Neural cell (in vitro differentiated cells): ENCODE measurements around the gene ISY1. TPM values are rescaled to one million over a fixed set of nuclear protein-coding genes. Genes with fewer than 3 reads are reported as not detected.

Experiments
- H2AFZ ChIP-seq: fragments of 200-600, 300-800 bp; sonication (generic), shearing (Covaris generic); 2 replicates; pipeline ENCODE4 v1.6.0; 2014; ENCODE audit warnings: low read depth, mild to moderate bottlenecking, antibody characterized with exemption, low read length, moderate library complexity
- H3F3A ChIP-seq: fragments of 200-600 bp; shearing (Covaris generic); 2 replicates; pipeline ENCODE4 v1.6.1; 2016; ENCODE audit warnings: mild to moderate bottlenecking, moderate library complexity, mixed read lengths, antibody characterized with exemption, low read length; ENCODE audit not compliant: insufficient read depth, poor library complexity, severe bottlenecking
- H3K27ac ChIP-seq: fragments of 200-600, 300-800 bp; sonication (generic), shearing (Covaris generic); 2 replicates; pipeline ENCODE4 v1.5.1; 2014; ENCODE audit warnings: mild to moderate bottlenecking, low read length, moderate library complexity
- H3K27me3 ChIP-seq: fragments of 300-800, 200-600 bp; sonication (generic), shearing (Covaris generic); 2 replicates; pipeline ENCODE4 v1.6.0; 2014; ENCODE audit warnings: mild to moderate bottlenecking, low read depth, low read length, moderate library complexity; ENCODE audit not compliant: insufficient read depth
- H3K36me3 ChIP-seq: fragments of 300-800, 200-600 bp; sonication (generic), shearing (Covaris generic); 2 replicates; pipeline ENCODE4 v1.5.1; 2014; ENCODE audit warnings: mild to moderate bottlenecking, antibody characterized with exemption, low read length, moderate library complexity; ENCODE audit not compliant: insufficient read depth
- H3K4me2 ChIP-seq: fragments of 300-800, 200-600 bp; sonication (generic), shearing (Covaris generic); 2 replicates; pipeline ENCODE4 v1.6.0; 2014; ENCODE audit warnings: mild to moderate bottlenecking, low read length
- H3K4me3 ChIP-seq: fragments of 300-800, 200-600 bp; sonication (generic), shearing (Covaris generic); 2 replicates; pipeline ENCODE4 v1.5.1; 2014; ENCODE audit warnings: mild to moderate bottlenecking, low read length, moderate library complexity
- H3K79me2 ChIP-seq: fragments of 200-600 bp; shearing (Covaris generic); replicated peaks from 2 replicates; pipeline ENCODE4 v1.6.0; 2014; ENCODE audit warnings: mild to moderate bottlenecking, low read length, moderate library complexity; ENCODE audit not compliant: insufficient read depth
- H3K9ac ChIP-seq: fragments of 300-800, 200-600 bp; sonication (generic), shearing (Covaris generic); 2 replicates; pipeline ENCODE4 v1.6.1; 2016; ENCODE audit warnings: mild to moderate bottlenecking, low read length, mixed read lengths
- H3K9me2 ChIP-seq: fragments of 200-600 bp; shearing (Covaris generic); 2 replicates; pipeline ENCODE4 v1.6.1; 2016; ENCODE audit warnings: mild to moderate bottlenecking, low read length, mixed read lengths; ENCODE audit not compliant: insufficient read depth
- H3K9me3 ChIP-seq: fragments of 200-600, 300-800 bp; sonication (generic), shearing (Covaris generic); 2 replicates; pipeline ENCODE4 v1.6.1; 2016; ENCODE audit warnings: mild to moderate bottlenecking, mixed run types, low read length, moderate library complexity, mixed read lengths
- H4K20me1 ChIP-seq: fragments of 200-600 bp; shearing (Covaris generic); 2 replicates; pipeline ENCODE4 v1.6.1; 2016; ENCODE audit warnings: mild to moderate bottlenecking, mixed run types; ENCODE audit not compliant: insufficient read depth
- CTCF ChIP-seq: fragments of 450-650 bp; IDR thresholded peaks from 2 replicates; pipeline ENCODE4 v1.5.1; 2014; ENCODE audit warnings: antibody characterized with exemption, mild to moderate bottlenecking, moderate library complexity; ENCODE audit not compliant: poor library complexity, severe bottlenecking
- EP300 ChIP-seq: fragments of 450-650 bp; conservative IDR thresholded peaks from 2 replicates; pipeline ENCODE4 v1.6.1; 2014; ENCODE audit warnings: antibody characterized with exemption, mild to moderate bottlenecking, moderate library complexity; ENCODE audit not compliant: poor library complexity, severe bottlenecking
- EZH2 ChIP-seq: fragments of 200-600, 300-800 bp; shearing (Covaris generic), sonication (generic); IDR thresholded peaks from 2 replicates; pipeline ENCODE4 v1.6.1; 2014; ENCODE audit warnings: antibody characterized with exemption, low read length, borderline replicate concordance, mild to moderate bottlenecking; ENCODE audit not compliant: insufficient read depth, poor library complexity, severe bottlenecking
- MXI1 ChIP-seq: fragments of 450-650 bp; conservative IDR thresholded peaks from 2 replicates; pipeline ENCODE4 v1.6.1; 2014; ENCODE audit warnings: antibody characterized with exemption, mild to moderate bottlenecking; ENCODE audit not compliant: poor library complexity, severe bottlenecking
- POLR2AphosphoS5 ChIP-seq: IDR thresholded peaks from 2 replicates; pipeline ENCODE4 v1.6.1; 2012
- RAD21 ChIP-seq: fragments of 450-650 bp; conservative IDR thresholded peaks from 2 replicates; pipeline ENCODE4 v1.6.1; 2014; ENCODE audit warnings: antibody characterized with exemption, mild to moderate bottlenecking, moderate library complexity
- REST ChIP-seq: IDR thresholded peaks from 2 replicates; pipeline ENCODE4 v1.6.1; 2012; ENCODE audit warnings: borderline replicate concordance
- SMC3 ChIP-seq: fragments of 450-650 bp; conservative IDR thresholded peaks from 2 replicates; pipeline ENCODE4 v1.6.1; 2014; ENCODE audit warnings: antibody characterized with exemption, mild to moderate bottlenecking, moderate library complexity; ENCODE audit not compliant: poor library complexity
- TAF1 ChIP-seq: IDR thresholded peaks from 2 replicates; pipeline ENCODE4 v1.6.1; 2012; ENCODE audit warnings: low read depth
- polyA plus RNA-seq: library from polyadenylated mRNA; depleted of rRNA; stranded (reverse); fragments of >200 nt; gene quantifications from 2 replicates; pipeline ENCODE4 v1.2.3, GENCODE V29; 2014

ISY1 gene
- polyA plus RNA-seq, 1 donor from 2014 or later: 23.3 TPM

GRCh38 chr3:129132097-129132866, 28.6 kb downstream of the ISY1 start:
- Histone ChIP-seq H3K4me3 (no peak overlapping the region), H3K9ac (no peak overlapping the region), H3K79me2 (no peaks in the 10 kb centered on the region), H3F3A (no peaks in the 10 kb centered on the region), H3K27ac (no peak overlapping the region), H3K27me3 (no peaks in the 10 kb centered on the region), H3K36me3 (peaks cover 7% of the 10 kb centered on the region), H2AFZ (no peak overlapping the region), H3K4me2 (no peak overlapping the region), H4K20me1 (no peaks in the 10 kb centered on the region), H3K9me3 (no peaks in the 10 kb centered on the region), H3K9me2 (no peaks in the 10 kb centered on the region)
- TF ChIP-seq SMC3 (no peak), REST (no peak), CTCF (no peak), EP300 (no peak), TAF1 (no peak), RAD21 (no peak), EZH2 (no peak), MXI1 (no peak), POLR2AphosphoS5 (no peak)

GRCh38 chr3:129131465-129132088, 29.3 kb downstream of the ISY1 start:
- no peaks in the 10 kb centered on the region for H3K27me3 ChIP-seq
- no peak overlapping the region for H3K9ac ChIP-seq
- TF ChIP-seq EZH2 (no peak), CTCF (no peak), RAD21 (no peak), POLR2AphosphoS5 (no peak), TAF1 (no peak)
- H3K4me3 ChIP-seq: no peak overlapping the region
- no peaks in the 10 kb centered on the region for H4K20me1 ChIP-seq
- no peak overlapping the region for H3K27ac ChIP-seq
- H3K36me3 ChIP-seq: peaks cover 7% of the 10 kb centered on the region
- H3K79me2 ChIP-seq: no peaks in the 10 kb centered on the region
- H3F3A ChIP-seq: no peaks in the 10 kb centered on the region
- H3K4me2 ChIP-seq: no peak overlapping the region
- no peak overlapping the region for H2AFZ ChIP-seq
- H3K9me2 ChIP-seq: no peaks in the 10 kb centered on the region
- no peaks in the 10 kb centered on the region for H3K9me3 ChIP-seq
